Superior temporal gyrus (tissue), 1 donor: ENCODE results near the gene TEX11.
"Not testable (repeated sequence)": the region's sequence is repeated elsewhere in the genome, so short reads cannot be mapped to it uniquely, and the experiment has no call there.

ENCODE experiments used
- DNase-seq: peaks from one replicate; pipeline ENCODE4 v3.0.0-alpha.2; 2016; ENCODE audit errors: extremely low spot score

Gene TEX11

GRCh38 chrX:70762285-70762684, 146.2 kb downstream of the TEX11 start:
- DNase-seq: no peak

- DNase-seq: no peak
Measured at GRCh38 chrX:70755850-70756249, 152.7 kb downstream of the TEX11 start.

DNA sequence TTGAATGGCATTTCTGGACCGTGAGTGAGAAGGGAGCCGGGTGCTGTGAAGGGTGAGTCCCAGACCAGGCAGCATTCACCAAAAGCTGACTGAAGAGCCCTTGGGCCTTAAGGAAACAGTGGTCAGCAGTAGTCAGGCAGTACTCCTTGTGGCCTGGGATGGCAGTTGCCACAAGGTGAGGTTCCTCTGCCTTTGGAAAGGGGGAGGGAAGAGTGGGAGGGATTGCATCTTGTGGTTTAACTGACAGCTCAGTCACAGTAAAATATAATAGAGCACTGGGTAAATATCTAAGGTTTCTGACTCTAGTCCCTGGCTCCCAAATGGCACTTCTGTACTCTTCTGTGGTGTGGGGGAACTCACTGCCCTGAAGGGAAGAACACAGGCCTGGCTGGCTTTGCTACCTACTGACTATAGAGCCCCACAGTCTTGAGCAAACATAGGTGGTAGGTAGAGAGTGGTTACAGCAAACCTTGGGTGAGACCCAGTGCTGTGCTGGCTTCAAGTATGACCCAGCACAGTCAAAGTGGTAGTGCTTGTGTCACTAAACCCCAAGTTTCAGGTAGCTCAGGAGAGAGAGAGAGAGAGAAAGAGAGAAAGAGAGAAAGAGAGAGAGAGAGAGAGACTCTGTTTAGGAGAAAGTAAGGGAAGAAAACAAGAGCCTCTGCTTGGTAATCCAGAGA, 154.2 kb downstream of the TEX11 start:
- no peak for DNase-seq

- not testable (repeated sequence) for DNase-seq
Measured at GRCh38 chrX:70733774-70734173, 174.7 kb downstream of the TEX11 start.

DNA sequence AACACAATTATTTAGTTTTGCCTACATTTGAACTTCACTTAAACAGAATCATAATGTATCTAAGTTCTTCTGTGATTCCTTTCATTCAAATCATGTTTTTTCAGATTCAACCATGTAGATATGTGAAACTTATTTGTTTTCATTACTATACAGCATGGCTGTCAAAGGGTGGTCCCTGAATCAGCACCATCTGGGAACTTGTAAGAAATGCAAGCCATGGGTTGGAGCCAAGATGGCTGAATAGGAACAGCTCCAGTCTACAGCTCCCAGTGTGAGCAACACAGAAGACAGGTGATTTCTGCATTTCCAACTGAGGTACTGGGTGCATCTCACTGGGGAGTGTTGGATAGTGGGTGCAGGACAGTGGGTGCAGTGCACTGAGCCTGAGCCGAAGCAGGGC, 180.6 kb downstream of the TEX11 start:
- not testable (repeated sequence) for DNase-seq

- DNase-seq: no peak
Measured at GRCh38 chrX:70720721-70721120, 187.8 kb downstream of the TEX11 start.

- DNase-seq: not testable (repeated sequence)
Measured at GRCh38 chrX:70711336-70711735, 197.2 kb downstream of the TEX11 start.

- no peak for DNase-seq
Measured at GRCh38 chrX:70694339-70695122, 214.0 kb downstream of the TEX11 start.

GRCh38 chrX:70679455-70679854, 229.1 kb downstream of the TEX11 start:
- not testable (repeated sequence) for DNase-seq

GRCh38 chrX:70675284-70675683, 233.2 kb downstream of the TEX11 start:
- DNase-seq: no peak

DNA sequence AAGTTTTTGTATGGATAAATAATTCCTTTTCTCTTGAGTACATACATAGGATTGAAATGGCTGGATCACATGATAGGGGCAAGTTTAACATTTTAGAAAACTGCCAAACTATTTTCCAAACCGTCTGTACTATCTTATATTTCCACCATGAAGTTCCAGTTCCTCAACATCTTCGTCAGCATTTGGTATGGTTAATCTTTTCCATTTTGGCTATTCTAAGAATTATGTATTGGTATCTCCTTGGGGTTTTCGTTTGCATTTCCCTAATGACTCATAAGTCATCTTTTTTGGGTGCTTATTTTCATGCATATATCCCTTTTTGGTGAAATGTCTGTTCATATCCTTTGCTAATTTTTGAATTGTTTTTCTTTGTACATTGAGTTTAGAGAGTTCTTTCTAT, 236.2 kb downstream of the TEX11 start:
- no peak for DNase-seq

- DNase-seq: no peak
Measured at GRCh38 chrX:70669120-70669519, 239.4 kb downstream of the TEX11 start.

- peak; percentile 34 for DNase-seq
Measured at GRCh38 chrX:70664726-70665125, 243.8 kb downstream of the TEX11 start.

DNA sequence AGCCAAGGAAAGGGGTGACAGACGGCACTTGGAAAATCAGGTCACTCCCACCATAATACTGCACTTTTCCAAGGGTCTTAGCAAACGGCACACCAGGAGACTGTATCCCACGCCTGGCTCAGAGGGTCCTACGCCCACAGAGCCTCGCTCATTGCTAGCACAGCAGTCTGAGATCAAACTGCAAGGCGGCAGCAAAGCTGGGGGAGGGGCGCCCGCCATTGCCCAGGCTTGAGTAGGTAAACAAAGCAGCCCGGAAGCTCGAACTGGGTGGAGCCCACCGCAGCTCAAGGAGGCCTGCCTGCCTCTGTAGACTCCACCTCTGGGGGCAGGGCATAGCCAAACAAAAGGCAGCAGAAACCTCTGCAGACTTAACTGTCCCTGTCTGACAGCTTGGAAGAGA, 247.4 kb downstream of the TEX11 start:
- not testable (repeated sequence) for DNase-seq

DNA sequence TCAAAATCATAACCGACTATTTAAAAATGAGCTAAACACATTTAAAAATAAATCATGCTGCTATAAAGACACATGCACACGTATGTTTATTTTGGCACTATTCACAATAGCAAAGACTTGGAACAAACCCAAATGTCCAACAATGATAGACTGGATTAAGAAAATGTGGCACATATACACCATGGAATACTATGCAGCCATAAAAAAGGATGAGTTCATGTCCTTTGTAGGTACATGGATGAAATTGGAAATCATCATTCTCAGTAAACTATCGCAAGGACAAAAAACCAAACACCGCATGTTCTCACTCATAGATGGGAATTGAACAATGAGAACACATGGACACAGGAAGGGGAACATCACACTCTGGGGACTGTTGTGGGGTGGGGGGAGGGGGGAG, 251.0 kb downstream of the TEX11 start:
- DNase-seq: not testable (repeated sequence)

GRCh38 chrX:70656304-70656703, 252.2 kb downstream of the TEX11 start:
- DNase-seq: no peak

DNA sequence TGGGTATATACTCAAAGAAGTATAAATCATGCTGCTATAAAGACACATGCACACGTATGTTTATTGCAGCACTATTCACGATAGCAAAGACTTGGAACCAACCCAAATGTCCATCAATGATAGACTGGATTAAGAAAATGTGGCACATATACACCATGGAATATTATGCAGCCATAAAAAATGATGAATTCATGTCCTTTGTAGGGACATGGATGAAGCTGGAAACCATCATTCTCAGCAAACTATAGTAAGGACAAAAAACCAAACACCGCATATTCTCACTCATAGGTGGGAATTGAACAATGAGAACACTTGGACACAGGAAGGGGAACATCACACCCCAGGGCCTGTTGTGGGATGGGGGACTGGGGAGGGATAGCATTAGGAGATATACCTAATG, 260.6 kb downstream of the TEX11 start:
- not testable (repeated sequence) for DNase-seq

- DNase-seq: no peak
Measured at GRCh38 chrX:70636218-70636617, 272.3 kb downstream of the TEX11 start.

GRCh38 chrX:70635669-70636068, 272.8 kb downstream of the TEX11 start:
- DNase-seq: no peak

- no peak for DNase-seq
Measured at GRCh38 chrX:70635227-70635626, 273.3 kb downstream of the TEX11 start.

DNA sequence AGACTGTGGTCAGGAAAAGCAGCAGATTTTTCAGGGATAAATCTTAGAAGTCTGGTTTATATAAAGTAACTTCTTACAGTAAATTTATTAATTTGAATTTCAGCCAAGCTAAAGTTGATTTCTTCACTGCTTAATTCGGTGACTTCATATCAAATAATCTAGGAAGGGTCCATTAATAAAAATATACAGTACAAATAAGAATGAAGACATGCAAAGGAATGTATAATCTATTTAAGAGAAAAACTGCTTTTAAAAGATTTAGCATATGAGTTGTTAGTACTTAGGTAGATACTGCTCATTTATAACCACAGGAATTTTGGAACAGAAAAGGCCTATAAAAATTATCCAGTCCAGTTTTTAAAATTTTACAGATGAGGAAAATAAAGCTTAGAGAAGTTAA, 286.8 kb downstream of the TEX11 start:
- no peak for DNase-seq

DNA sequence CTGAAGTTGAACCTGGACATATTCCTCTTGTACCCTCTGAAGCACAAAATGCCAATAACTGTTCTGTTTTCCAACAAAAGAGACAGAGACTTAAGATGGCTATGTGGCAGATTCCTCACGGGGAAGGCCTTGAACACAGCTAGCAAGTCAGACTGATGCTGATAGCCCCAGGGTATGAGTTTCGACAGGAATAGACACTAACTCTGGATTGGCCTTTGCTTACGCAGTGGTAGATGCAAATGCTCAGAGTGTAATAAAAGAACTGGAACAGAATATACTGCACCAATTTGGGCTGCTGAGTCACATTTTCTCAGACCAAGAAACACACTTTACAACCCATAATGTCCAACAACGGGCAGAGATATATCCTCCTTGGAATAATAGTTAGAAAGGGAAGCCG, 290.0 kb downstream of the TEX11 start:
- no peak for DNase-seq

DNA sequence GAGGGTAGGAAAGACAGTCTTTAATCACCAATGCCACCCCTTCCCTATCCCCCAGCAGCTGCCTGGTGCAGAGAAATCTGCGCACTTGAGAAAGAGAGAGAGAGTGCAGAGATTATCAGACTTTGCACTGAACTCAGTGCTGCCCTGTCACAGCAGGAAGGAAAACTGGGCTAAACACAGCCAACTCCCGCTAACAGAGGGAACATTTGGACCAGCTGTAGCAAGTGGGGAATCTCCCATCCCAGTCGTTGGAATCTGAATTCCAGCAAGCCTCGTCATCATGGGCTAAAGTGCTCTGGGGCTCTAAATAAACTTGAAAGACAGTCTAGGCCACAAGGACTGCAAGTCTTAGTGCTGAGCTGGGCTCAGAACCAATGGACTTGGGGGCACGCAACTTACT, 295.2 kb downstream of the TEX11 start:
- no peak for DNase-seq
